ENCODE results near the gene CLPSL1.
"Not testable (repeated sequence)": the region's sequence is repeated elsewhere in the genome, so short reads cannot be mapped to it uniquely, and the experiment has no call there.

Gene CLPSL1, protein sequence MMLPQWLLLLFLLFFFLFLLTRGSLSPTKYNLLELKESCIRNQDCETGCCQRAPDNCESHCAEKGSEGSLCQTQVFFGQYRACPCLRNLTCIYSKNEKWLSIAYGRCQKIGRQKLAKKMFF

DNA sequence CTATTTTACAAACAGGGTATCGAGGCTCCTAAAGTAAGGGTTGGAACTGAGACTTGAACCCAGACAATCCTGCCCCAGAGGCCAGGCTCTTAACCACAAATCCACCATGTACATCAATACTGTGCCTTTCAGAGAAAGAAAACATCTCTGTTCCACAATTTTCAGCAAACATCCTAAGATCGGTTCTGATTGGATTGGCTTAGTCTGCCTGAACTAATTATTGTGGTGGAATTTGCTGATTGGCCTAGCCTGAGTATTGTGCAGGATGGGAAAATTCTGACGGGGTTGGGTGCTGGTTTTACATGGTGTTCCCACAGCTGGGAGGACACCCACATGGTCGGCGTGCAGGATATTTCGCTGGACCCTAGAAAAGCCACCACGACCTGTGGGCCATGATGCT is at the start of gene CLPSL1:
TSS of gene CLPSL1 (plus strand) at position 301 of the 400 bp plus-strand sequence. CDS start at position 393, 92 bp downstream.
- no peak for DNase-seq

DNA sequence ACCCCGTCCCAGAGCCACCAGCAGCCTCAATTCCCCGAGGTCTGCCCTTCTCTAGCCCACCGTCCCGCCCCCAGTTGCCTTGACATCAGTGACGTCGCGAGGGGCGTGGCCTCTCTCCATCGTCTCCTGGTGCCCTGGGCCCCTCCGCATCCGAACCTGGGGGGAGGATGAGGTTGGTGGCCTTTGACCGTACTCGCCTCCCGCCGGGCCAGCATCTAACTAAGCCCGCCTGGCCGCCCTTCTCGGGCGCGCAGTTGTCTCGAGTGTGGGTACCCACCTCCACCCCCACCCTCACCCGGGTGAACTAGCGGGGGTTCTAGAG is 49.4 kb upstream of the CLPSL1 start:
- DNase-seq, result no peak

DNA sequence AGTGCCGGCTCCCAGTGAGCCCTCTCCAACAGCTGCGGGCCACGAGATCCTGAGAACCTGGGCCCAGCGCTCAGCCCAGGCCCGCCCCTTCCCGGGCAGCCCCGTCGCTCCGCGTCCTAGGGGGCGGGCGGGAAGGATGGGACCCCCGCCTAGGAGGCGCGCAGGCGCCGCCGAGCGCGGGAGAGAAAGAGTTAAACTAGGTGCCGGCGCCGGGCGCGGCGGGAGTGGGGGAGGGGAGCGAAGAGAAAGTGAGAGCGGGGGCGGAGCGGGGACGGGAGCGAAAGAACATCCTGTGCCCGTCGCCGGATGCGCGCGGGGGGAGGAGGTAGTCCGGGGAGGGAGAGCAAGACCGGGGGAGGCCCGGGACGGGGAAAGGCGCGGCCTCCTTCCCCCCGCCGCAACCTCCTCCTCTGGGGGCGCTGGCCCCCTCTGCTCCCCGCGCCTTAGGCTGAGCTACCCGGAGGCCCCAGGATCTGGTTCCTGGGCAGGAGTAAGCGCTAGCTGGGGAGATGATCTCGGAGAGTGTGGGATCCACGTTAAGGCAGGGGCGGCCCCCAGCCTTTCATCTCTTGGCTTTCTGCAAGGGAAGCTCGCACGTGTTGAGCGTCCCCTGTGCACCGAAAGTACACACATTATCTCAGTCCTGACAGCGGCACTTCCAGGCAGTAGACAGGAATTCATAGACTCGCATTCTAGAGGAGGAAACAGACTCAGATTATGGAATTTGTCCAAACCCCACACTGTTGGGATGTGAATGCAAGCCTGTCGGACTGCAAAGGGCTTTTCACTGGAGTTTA is 48.9 kb upstream of the CLPSL1 start:
- no peak for DNase-seq

DNA sequence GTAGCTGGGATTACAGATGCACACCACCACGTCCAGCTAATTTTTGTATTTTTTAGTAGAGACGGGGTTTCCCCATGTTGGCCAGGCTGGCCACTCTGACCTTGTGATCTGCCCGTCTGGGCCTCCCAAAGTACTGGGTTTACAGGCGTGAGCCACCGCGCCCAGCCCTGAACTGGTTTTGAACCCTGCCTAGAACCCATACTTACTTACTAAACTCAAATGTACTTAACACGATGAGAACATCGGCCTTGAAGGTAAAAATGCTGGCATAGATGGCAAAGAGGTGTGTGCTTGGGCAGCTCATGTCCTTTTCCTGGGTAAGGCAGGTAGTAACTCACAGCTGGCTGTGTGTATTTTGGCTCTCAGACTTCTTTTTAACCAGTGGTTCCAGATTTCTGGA is 47.2 kb upstream of the CLPSL1 start:
- DNase-seq, result no peak

DNA sequence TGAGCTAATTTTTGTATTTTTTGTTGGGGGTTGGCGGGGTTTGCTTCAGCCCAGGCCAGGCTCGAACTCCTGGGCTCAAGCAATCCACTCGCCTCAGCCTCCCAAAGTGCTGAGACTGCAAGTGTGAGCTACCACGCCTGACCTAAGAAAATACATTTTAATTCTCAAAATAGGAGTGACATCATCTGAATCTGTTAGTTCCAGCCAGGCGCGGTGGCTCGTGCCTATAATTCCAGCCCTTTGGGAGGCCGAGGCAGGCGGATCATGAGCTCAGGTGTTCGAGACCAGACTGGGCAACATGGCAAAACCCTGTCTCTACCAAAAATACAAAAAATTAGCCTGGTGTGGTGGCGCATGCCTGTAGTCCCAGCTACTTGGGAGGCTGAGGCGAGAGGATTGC is 46.5 kb upstream of the CLPSL1 start:
- DNase-seq, result not testable (repeated sequence)

DNA sequence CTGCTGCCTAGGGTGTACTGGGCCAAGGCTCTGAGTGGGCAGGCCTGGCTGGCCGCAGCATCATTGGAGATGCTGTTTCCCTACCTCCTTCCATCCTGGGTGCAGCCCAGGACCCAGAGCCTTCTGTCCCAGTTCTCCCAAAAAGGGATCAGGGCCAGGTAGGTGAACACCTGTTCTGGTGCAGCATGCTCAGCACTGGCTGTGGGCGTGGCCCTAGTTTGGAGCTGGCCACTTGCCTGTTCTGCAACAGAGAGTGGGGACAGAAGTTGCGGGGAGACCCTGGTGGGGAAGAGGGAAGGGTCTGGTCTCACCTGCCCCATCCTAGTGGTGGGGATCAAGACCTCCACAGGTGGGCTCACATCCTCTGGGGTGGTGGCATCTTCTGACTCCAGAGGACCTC is 45.4 kb upstream of the CLPSL1 start:
- DNase-seq, result no peak

DNA sequence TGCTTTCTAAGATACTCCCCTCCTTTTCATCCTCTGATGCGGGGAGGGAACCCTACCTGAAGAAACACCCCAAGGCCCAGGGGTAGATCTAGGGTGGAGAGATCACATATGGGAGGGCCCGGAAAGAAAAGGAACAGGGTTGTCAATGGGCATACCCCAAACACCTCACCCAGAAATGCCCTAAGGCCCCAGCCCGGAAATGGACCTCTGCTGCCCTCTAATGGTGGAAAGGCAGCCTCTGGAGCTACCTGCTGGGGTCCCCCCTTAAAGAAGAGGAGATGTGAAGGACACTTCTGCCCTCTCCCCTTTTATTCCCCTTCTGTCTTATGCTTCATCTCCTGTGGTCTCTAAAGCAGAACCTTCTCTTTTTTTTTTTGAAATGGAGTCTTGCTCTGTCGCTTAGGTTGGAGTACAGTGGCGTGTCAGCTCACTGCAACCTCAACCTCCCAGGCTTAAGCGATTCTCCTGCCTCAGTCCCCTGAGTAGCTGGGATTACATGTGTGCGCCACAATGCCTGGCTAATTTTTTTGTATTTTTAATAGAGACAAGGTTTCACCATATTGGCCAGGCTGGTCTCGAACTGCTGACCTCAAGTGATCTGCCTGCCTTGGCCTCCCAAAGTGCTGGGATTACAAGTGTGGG is 44.4 kb upstream of the CLPSL1 start:
- DNase-seq, result no peak

DNA sequence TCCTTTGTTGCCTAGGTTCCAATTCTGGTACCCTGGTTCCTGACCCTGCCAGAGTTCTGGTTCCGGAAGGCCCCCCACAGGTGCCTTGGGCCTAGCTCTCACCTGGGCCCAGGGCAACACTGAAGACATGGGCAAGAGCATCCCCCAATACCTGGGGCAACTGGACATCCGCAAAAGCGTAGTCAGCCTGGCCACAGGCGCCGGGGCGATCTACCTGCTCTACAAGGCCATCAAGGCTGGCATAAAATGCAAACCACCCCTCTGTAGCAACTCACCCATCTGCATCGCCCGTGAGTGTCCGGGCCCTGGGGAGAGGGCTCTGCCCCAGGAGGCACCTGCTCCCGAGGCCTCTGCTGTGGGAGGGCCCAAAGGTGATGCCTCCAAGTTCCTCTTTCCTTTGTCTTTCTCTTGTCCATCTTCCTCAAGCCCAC is 43.8 kb upstream of the CLPSL1 start, which contains the start of gene ARMC12:
TSS of gene ARMC12 (plus strand) at position 51 of the 431 bp plus-strand sequence. CDS start at position 128, 77 bp downstream.
- DNase-seq, result no peak

DNA sequence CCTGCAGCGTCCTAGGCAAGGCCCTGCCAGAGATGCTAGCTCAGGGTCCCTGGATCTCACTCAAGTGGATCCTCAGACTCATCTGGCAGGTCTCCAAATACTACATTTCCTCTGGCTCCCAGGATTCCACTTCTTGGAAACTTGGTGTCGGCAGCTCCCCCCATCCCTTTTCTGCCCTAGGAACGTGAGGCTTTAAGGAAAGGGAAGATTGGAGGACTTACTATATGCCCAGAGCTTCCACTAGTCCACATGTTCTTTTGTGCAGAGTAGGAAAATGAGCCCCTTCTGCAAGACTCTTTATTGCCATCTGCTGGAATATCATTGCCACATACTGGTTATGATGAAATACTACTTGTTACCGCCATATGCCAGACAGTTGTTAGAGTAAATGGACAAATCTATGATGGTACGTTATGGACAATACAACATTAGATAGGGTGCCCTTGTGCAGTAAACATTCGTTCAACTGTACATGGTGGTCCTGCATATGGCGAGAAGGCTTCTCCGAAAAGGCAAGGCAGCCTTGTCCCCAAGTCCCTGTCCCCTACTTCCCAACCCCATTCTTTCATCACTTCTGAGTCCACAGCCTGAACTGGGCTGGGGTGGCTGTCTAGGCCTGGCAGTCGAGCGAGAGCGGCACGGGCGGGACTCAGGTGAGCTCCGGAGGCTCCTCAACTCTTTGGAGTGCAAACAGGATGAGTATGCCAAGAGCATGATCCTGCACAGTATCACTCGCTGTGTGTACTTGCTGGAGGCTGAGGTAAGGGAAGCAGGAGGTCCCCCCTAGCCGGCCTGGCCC is 43.2 kb upstream of the CLPSL1 start:
- peak; percentile 22 for DNase-seq

DNA sequence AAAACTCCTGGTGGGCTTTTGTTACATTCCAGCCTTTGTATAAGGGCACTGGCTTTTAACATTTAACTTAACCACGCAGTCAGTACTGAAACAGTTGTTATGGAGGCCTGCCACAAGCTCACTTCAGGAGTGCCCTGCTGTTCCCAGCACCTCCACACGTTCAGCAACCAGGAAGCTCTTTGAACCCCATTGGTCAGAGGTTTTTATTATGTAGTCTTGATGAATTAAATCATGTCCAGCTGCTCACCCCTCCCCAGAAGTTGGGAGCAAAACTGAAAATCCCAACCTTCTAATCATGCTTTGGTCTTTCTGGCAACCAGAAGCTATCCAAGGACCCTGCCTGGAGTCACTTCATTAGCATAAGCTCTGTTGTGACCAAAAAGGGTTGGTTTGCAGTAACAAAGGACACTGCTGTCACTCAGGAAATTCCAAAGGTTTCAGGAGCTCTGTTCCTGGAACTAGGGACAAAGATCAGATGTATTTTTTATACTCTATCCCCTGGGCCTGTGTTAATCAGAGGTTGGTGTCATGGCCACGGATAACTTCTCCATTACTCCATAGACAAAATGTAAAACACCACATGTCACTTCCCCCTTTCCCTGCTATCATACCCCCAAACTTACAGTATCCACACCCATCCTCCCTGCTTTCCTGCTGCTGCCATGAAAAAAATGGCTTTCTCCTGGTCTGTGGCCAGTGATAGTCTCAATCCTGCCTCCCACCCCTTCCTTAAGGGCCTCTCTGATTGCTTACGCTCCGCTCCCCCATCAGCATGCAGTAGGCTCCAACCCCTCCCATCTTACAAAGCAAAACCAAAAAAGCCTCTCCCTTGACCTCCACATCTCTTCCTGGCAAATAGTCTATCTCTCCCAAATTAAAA is 40.9 kb upstream of the CLPSL1 start:
- no peak for DNase-seq

DNA sequence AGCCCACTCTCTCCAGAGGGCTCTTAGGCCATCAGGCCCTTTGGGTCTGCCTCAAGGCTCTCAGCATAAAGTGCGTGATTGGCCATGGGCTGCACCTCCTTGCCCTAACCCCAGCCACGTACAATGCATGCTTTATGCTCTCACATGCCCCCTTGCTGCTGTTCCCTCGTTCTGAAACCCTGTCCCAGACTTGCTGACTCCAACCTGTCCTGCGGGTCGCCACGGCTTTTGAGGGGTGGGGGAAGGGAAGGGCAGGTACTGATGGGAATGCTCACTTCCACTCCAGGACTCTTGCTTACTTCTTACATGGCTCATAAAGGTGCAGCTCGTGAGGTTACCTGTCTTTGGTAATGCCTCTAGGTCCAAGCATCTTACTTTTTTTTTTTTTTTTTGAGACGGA is 38.0 kb upstream of the CLPSL1 start:
- no peak for DNase-seq

DNA sequence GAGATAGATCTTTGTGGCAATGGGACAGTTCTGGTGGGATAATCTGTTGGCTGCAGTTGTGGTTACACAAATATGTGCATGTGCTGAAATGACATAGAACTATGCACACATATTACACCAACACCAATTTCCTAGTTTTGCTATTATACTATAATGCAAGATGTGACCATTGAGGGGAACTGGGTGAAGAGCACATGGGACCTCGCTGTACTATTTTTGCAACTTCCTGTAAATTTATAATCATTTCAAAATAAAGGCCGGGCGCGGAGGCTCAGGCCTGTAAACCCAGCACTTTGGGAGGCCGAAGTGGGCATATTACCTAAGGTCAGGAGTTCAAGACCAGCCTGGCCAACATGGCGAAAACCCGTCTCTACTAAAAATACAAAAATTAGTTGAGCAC is 35.3 kb upstream of the CLPSL1 start:
- DNase-seq, result no peak

DNA sequence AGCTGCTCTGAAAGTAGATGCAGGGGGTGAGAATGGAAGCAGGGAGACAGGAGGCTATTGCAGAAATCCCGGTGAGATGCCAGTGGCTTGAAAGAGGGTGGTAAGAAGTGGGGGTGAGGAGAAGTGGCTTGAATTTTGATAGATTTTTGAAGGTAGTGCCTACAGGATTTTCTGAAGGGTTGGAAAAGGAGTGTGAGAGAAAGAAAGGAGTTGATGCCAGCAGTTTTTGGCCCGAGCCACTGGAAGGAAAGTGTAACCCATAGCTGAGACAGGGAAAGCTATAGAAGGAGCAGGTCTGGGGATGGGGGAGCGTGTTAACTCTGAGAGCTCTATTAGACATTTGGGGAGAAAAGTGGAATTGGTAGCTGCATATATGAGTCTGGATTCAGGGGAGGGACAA is 34.3 kb upstream of the CLPSL1 start:
- no peak for DNase-seq

DNA sequence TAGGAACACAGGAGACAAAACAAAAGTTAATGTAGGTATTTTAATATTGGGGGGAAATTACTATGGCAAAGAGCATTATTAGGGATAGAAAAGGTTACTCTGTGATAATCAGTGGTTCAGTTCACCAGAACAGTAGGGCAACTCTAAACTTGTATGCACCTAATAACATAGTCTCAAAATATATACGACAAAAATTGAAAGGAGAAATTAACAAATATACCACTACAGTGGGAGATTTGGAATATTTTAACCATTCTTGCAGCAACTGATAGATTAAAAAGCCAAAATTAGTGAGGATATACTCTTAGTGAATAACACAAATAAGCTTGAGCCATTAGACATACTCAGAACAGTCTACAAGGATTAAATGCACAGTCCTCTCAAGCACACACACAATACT is 32.9 kb upstream of the CLPSL1 start:
- DNase-seq, result no peak

DNA sequence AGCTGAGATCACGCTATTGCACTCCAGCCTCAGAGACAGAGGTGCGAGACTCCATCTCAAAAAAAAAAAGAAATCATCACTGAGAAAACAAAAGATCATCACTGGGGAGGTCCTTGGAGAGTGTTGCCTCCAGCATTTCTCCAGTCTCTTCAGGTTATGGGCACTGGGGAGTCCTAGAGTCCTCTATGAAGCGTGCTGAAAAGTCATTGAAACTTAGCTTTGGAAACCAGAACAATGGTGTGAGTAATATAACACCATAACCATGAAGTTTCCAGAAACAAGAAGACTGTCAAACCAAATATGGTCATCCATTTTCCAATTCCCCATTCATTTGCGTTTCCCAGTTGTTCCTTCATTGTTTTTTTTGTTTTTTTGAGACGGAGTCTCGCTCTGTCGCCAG is 30.3 kb upstream of the CLPSL1 start:
- DNase-seq, result no peak

DNA sequence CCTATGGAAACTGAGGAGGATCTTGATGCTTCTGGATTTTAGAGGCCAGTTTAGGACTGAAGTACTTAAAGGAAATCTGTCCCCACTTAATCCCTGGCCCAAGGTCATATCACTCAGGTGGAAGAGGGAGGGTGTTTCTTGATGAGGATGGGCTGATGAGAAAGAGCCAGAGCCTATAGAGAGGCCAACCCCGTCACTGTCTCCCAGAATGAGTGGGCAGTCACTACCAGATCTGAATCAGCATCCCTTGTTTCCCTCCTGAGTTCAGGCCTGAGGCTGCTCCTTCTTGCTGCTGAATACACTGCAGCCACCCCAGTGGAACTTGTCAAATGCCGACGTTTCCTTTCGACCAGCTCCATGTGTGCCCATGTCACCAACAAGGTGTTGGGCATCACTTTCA is 29.2 kb upstream of the CLPSL1 start:
- no peak for DNase-seq

DNA sequence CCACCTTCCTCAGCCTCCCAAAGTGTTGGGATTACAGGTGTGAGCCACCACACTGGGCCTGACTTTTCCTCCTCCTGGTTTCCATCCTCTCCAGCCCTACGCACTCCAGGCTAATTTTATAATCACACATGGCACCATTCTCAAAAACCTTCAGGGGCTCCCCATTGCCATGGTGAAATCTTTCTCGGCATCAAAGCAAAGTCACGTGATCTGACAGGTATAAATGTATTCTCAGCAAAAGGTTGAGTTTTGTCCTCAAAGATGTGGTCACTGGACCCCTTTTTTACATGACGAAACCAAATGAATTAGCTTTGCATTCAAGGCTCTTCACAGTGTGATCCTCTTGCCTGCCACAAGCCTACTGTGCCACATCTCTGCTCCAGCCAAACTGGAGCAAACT is 28.5 kb upstream of the CLPSL1 start:
- DNase-seq, result no peak

DNA sequence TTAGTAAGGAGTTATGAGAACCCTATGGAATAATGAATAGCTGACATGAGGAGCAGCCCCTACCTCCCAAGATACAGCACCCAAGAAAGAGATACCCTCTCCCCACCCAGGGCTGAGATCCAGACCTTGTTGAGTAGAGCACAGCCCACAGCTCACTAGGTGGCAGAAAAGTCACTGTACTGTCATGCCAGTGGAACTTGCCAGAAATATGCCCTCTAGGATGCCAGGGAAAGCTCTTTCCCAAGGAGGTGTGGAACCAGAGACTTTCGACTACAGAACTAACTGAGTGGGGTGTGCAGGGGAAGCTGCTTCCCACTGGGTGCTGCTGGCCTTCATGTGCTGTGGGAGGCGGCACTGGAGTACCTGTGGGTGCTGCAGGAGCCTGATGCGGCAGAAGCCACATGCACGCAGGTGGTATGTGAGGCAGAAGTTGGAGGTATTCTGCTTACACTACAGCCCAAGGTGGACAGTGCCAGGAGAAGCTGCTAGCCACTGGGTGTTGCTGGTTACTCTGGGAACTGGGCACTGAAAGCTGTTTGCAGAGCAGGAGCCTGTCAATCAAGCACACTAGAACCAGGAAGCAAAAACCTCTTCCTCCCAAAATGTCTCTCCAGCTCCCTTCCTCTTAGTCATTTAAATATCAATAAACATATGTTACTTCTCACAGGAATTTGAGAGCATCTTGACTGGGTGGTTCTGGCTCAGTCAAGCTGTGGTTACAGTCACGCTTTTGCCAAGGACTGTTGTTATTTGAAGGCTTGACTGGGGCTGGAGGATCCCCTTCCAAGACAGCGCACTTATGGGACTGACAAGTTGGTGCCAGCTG is 26.2 kb upstream of the CLPSL1 start:
- no peak for DNase-seq

DNA sequence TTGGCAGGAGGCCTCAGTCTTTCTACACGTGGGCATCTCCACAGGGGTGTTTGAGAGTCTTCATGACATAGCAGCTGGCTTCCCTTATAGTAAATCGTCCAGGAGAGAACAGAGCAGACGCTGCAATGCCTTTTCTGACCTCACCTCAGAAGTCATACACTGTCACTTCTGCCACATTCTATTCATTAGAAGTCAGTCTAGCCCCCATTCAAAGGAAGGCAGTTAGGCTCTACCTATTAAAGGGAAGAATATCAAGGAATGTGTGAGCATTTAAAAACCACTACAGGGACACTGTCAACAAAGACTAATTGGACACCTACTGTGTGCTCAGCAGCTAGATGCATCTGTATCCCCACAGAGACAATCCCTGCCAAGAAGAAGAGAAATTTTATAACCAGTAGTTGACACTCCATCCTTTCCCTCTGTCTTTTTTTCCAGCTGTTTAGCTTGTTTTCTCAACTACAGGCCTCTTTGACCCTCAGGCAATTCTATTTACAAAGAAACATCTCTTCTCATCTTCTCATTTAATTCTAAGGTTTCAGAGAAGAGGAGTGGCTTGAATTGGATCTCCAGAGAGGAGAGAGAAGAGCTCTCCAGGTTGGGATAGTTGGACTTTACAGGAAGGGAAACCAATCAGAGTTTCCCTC is 25.4 kb upstream of the CLPSL1 start:
- DNase-seq, result no peak

DNA sequence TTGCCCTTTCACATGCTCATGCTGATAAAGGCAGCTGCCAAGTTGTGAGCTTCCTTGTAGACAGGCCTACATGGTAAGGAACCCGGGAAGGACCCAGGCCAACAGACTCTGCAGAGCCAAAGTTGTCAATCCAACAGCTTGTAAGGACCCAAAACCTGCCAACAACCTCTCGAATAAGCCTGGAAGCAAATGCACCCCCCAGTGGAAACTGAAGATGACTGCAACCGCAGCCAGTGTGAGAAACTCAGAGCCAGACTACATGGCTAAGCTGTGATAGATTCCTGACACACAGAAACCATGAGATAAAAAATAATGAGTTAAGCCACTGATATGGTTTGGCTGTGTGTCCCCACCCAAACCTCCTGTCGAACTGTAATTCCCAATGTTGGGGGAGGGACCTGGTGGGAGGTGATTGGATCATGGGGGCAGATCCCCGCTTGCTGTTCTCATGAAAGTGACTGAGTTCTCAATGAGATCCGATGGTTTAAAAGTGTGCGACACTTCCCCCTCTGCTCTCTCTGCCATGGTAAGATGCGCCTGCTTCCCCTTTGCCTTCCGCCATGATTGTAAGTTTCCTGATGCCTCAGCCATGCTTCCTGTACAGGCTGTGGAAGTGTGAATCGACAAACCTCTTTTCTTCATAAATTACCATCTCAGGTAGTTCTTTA is 23.2 kb upstream of the CLPSL1 start:
- DNase-seq, result no peak

All from NCI-H2081 treated with DMSO at 0.1 percent for 48 hours (cell line).